HepG2 (cell line): ENCODE results near the gene ARCN1. TPM values are rescaled to one million over a fixed set of nuclear protein-coding genes. Genes with fewer than 3 reads are reported as not detected.

Source experiments
- ATAC-seq: fragments of 200-7000 bp; cut with Tn5 transposase; 3 replicates; pipeline ENCODE4 v1.9.1; 2020; ENCODE audit warnings: mild to moderate bottlenecking, moderate library complexity
- BruUV-seq: library from RNA; stranded (reverse); fragments of 400-500 nt; replicated peaks from 2 replicates; lab custom pipeline; 2021; lab: Mats Ljungman, UMichigan
- CTCF ChIA-PET: fragments of 300-600 bp; formaldehyde crosslinking; extraction: SDS; loops from one replicate; lab custom pipeline; 2021; ENCODE audit warnings: low total read pairs, inconsistent platforms, low intra/inter-chr PET ratio; lab: Yijun Ruan, JAX
- POLR2A ChIA-PET: fragments of 350-600 bp; sonication (Branson Sonifier 250); formaldehyde crosslinking; loops from one replicate; lab custom pipeline; 2020; ENCODE audit warnings: antibody characterized with exemption, inconsistent platforms; lab: Yijun Ruan, JAX
- DNase-seq: peaks from one replicate; pipeline ENCODE4 v3.0.0-alpha.2; 2015; ENCODE audit warnings: low spot score
- FAIRE-seq: peaks from 3 replicates; lab custom pipeline; 2011; peaks lifted over from hg19 to GRCh38; lab: Jason Lieb, UNC
- H2AFZ ChIP-seq: one replicate; pipeline ENCODE4 v1.6.1; 2011; ENCODE audit warnings: low read length, inconsistent platforms
- H3K27ac ChIP-seq: fragments of 300-600 bp; 3 replicates; pipeline ENCODE4 v1.8.0; 2011; ENCODE audit warnings: mixed run types, mild to moderate bottlenecking, mixed read lengths, low read length, inconsistent platforms; ENCODE audit not compliant: insufficient read depth; ENCODE audit errors: extremely low read length
- H3K27me3 ChIP-seq, 2 experiments: fragments of 200-600 bp in 1 of 2; 2 replicates in 1 of 2; 3 replicates in 1 of 2; pipeline versions ENCODE4 v1.6.0 to v1.8.0; 2011; ENCODE audit warnings: low read length in 2 of 2, mild to moderate bottlenecking in 2 of 2, moderate library complexity in 2 of 2, inconsistent platforms in 1 of 2; ENCODE audit not compliant: insufficient read depth in 2 of 2, control insufficient read depth in 1 of 2
- H3K36me3 ChIP-seq, 2 experiments: fragments of 200-600 bp in 1 of 2; replicated peaks in 1 of 2; 2 replicates in 1 of 2; 3 replicates in 1 of 2; pipeline versions ENCODE4 v1.5.1 to v1.8.0; 2011; ENCODE audit warnings: low read length in 2 of 2, inconsistent platforms in 1 of 2; ENCODE audit not compliant: insufficient read depth in 2 of 2, control insufficient read depth in 1 of 2
- H3K4me1 ChIP-seq: 2 replicates; pipeline ENCODE4 v1.5.1; 2012; ENCODE audit warnings: low read length, inconsistent platforms; ENCODE audit not compliant: insufficient read depth
- H3K4me2 ChIP-seq: 2 replicates; pipeline ENCODE4 v1.6.0; 2011; ENCODE audit warnings: low read depth, low read length, inconsistent platforms
- H3K4me3 ChIP-seq, 3 experiments: fragments of 200-600 bp in 1 of 3; sonication (generic), shearing (Covaris generic) in 1 of 3; replicated peaks in 1 of 3; 2 replicates each; pipeline ENCODE4 v1.5.1; 2011 to 2016; ENCODE audit warnings: low read length in 3 of 3, inconsistent platforms in 2 of 3, low read depth in 2 of 3, mild to moderate bottlenecking in 2 of 3, control low read depth in 1 of 3, mixed read lengths in 1 of 3; ENCODE audit not compliant: insufficient read depth in 1 of 3
- H3K79me2 ChIP-seq: one replicate; pipeline ENCODE4 v1.6.1; 2011; ENCODE audit warnings: low read length, inconsistent platforms; ENCODE audit not compliant: insufficient read depth
- H3K9ac ChIP-seq: 2 replicates; pipeline ENCODE4 v1.6.0; 2011; ENCODE audit warnings: mild to moderate bottlenecking, low read depth, low read length, inconsistent platforms; ENCODE audit not compliant: insufficient read depth
- H3K9me3 ChIP-seq: 2 replicates; pipeline ENCODE4 v1.5.1; 2012; ENCODE audit warnings: mild to moderate bottlenecking, low read length
- H4K20me1 ChIP-seq: 2 replicates; pipeline ENCODE4 v1.6.0; 2011; ENCODE audit warnings: inconsistent platforms, mild to moderate bottlenecking, low read length, moderate library complexity; ENCODE audit not compliant: insufficient read depth
- ATAD3A ChIP-seq: sonication (generic); formaldehyde crosslinking; IDR thresholded peaks from 2 replicates; pipeline ENCODE4 v1.4.0; 2020; ENCODE audit warnings: missing genetic modification reagents
- ATRX ChIP-seq: sonication (generic); formaldehyde crosslinking; IDR thresholded peaks from 2 replicates; pipeline ENCODE4 v1.4.0; 2020; ENCODE audit warnings: missing genetic modification reagents, borderline replicate concordance
- BHLHE40 ChIP-seq: IDR thresholded peaks from 2 replicates; pipeline ENCODE4 v1.6.1; 2011; ENCODE audit warnings: low read length, improper control_type of control experiment
- NCOA2 ChIP-seq: sonication (generic); formaldehyde crosslinking; IDR thresholded peaks from 2 replicates; pipeline ENCODE4 v1.8.0; 2022; ENCODE audit warnings: inconsistent platforms
- NFE2 ChIP-seq: sonication (generic); formaldehyde crosslinking; IDR thresholded peaks from 2 replicates; pipeline ENCODE4 v1.4.0; 2020; ENCODE audit warnings: missing genetic modification reagents
- NFRKB ChIP-seq: fragments of 450-650 bp; IDR thresholded peaks from 2 replicates; pipeline ENCODE4 v1.6.1; 2017
- NKX3-1 ChIP-seq: sonication (generic); formaldehyde crosslinking; IDR thresholded peaks from 2 replicates; pipeline ENCODE4 v1.5.0; 2020; ENCODE audit warnings: missing genetic modification reagents
- PRDM4 ChIP-seq: sonication (generic); formaldehyde crosslinking; IDR thresholded peaks from 2 replicates; pipeline ENCODE4 v1.9.0; 2021; ENCODE audit warnings: missing genetic modification reagents, borderline replicate concordance
- REPIN1 ChIP-seq: sonication (generic); formaldehyde crosslinking; IDR thresholded peaks from 2 replicates; pipeline ENCODE4 v1.8.0; 2022; ENCODE audit warnings: missing genetic modification reagents, low read depth, mild to moderate bottlenecking, borderline replicate concordance
- SALL2 ChIP-seq: sonication (generic); formaldehyde crosslinking; IDR thresholded peaks from 2 replicates; pipeline ENCODE4 v1.8.1; 2023; ENCODE audit warnings: mild to moderate bottlenecking, missing genetic modification reagents, inconsistent platforms
- SCMH1 ChIP-seq: sonication (generic); formaldehyde crosslinking; IDR thresholded peaks from 2 replicates; pipeline ENCODE4 v1.9.0; 2021; ENCODE audit warnings: missing genetic modification reagents, mild to moderate bottlenecking, borderline replicate concordance
- TCF7 ChIP-seq: sonication (generic); IDR thresholded peaks from 2 replicates; pipeline ENCODE4 v1.6.1; 2016; ENCODE audit warnings: antibody characterized with exemption, low read depth
- ZBTB21 ChIP-seq: sonication (generic); formaldehyde crosslinking; IDR thresholded peaks from 2 replicates; pipeline ENCODE4 v1.4.0; 2020; ENCODE audit warnings: missing genetic modification reagents
- ZBTB33 ChIP-seq: sonication (generic); formaldehyde crosslinking; IDR thresholded peaks from 2 replicates; pipeline ENCODE4 v1.4.0; 2020; ENCODE audit warnings: missing genetic modification reagents
- ZBTB34 ChIP-seq: sonication (generic); formaldehyde crosslinking; IDR thresholded peaks from 2 replicates; pipeline ENCODE4 v1.8.0; 2022; ENCODE audit warnings: mild to moderate bottlenecking, missing genetic modification reagents
- ZBTB38 ChIP-seq: sonication (generic); formaldehyde crosslinking; IDR thresholded peaks from 2 replicates; pipeline ENCODE4 v1.5.1; 2020; ENCODE audit warnings: mild to moderate bottlenecking, missing genetic modification reagents
- ZNF121 ChIP-seq: sonication (generic); formaldehyde crosslinking; IDR thresholded peaks from 2 replicates; pipeline ENCODE4 v1.5.0; 2020; ENCODE audit warnings: mild to moderate bottlenecking, missing genetic modification reagents
- ZNF737 ChIP-seq: sonication (generic); formaldehyde crosslinking; IDR thresholded peaks from 2 replicates; pipeline ENCODE4 v1.5.0; 2020; ENCODE audit warnings: missing genetic modification reagents, mild to moderate bottlenecking, borderline replicate concordance
- ZNF770 ChIP-seq: sonication (generic); formaldehyde crosslinking; IDR thresholded peaks from 2 replicates; pipeline ENCODE4 v1.5.0; 2020; ENCODE audit warnings: mild to moderate bottlenecking, missing genetic modification reagents
- WGBS: methylation state at CpG from one replicate; pipeline ENCODE4 v1.1.6; 2017; ENCODE audit warnings: low lambda C conversion rate; 5-methylcytosine and 5-hydroxymethylcytosine counted together
- in situ Hi-C: cut with HindIII; loops from 2 replicates; pipeline ENCODE4 v1.10.0; 2017; ENCODE audit warnings: low pct_unique_long_range_greater_than_20kb; ENCODE audit not compliant: extremely low pct_ligation_motif_present
- intact Hi-C: fragments of 100-400 bp; cut with micrococcal nuclease; formaldehyde crosslinking; loops from one replicate; pipeline ENCODE4 v1.10.0; 2022; ENCODE audit not compliant: unreplicated experiment
- polyA plus RNA-seq, 8 experiments: library from polyadenylated mRNA; depleted of rRNA in 3 of 8; stranded (reverse) in 7 of 8; unstranded in 1 of 8; fragments of >200 nt; fragmentation: Illumina TruSeq in 4 of 8; extraction: Trizol in 4 of 8; gene quantifications; 2 replicates each; pipeline versions ENCODE4 v1.2.1 to v1.2.3, GENCODE V29; 2011 to 2016; ENCODE audit warnings: low read depth in 4 of 8, missing spikeins in 1 of 8, mixed read lengths in 1 of 8; ENCODE audit not compliant: insufficient read depth in 1 of 8
- total RNA-seq, 5 experiments: library from RNA; depleted of rRNA; stranded (reverse); fragments of >200 nt; fragmentation: Illumina TruSeq; extraction: Trizol; gene quantifications; 2 replicates each; pipeline ENCODE4 v1.2.3, GENCODE V29; 2016; ENCODE audit warnings: low read depth in 1 of 5

Gene ARCN1
- total and polyA plus RNA-seq, 2 of the 13 experiments (the other 11 are each of a cell fraction or from before 2014, with no cell fraction given) = 148 to 200 TPM

GRCh38 chr11:118574636-118575035, 2.4 kb downstream of the ARCN1 start:
- POLR2A ChIA-PET = interaction anchor here (0.7 kb wide), 1 partner anchor 46 kb away, joined by 3 read pairs; no protein-coding TSS in a partner anchor
- no peaks in the 10 kb centered on the region for H3K9me3 ChIP-seq
- CTCF ChIA-PET = no interaction called here
- H3K4me1 ChIP-seq = peaks cover 59% of the 10 kb centered on the region
- peak overlapping the region; percentile 83 for H3K4me2 ChIP-seq
- ATAC-seq (no peak), FAIRE-seq (no peak), DNase-seq (no peak)
- peaks cover 0 to 7% of the 10 kb centered on the region in 2 experiments; a peak in 3 of 5 replicates for H3K36me3 ChIP-seq
- no peaks in the 10 kb centered on the region; a peak in 1 of 5 replicates for H3K27me3 ChIP-seq
- intact Hi-C loops = loop anchor here (5.0 kb wide), 1 partner anchor 33 kb away; the partner anchor contains the start of gene PHLDB1
- peaks cover 57% of the 10 kb centered on the region for H4K20me1 ChIP-seq
- no peak overlapping the region for H3K9ac ChIP-seq
- no TSS peak for BruUV-seq
- 89% methylated on average over 7 of the region's 7 CpGs for WGBS
- peak overlapping the region in 2 of 3 experiments; percentile 94 to 97; a peak in 3 of 6 replicates for H3K4me3 ChIP-seq
- H3K27ac ChIP-seq = no peak overlapping the region
- H3K79me2 ChIP-seq = peaks cover 72% of the 10 kb centered on the region
- in situ Hi-C loops = no loop called here
- no peak overlapping the region for H2AFZ ChIP-seq
- TF ChIP-seq ZBTB34 (no peak), REPIN1 (no peak), TCF7 (no peak), ZBTB21 (CRISPR knock-in tag) (no peak), ATRX (CRISPR knock-in tag) (no peak), BHLHE40 (no peak), ATAD3A (CRISPR knock-in tag) (no peak), NCOA2 (CRISPR knock-in tag) (no peak), ZNF737 (CRISPR knock-in tag) (no peak), ZNF770 (CRISPR knock-in tag) (peak; percentile 75; the same call in 1 of the 2 replicates), SALL2 (CRISPR knock-in tag) (no peak), ZBTB33 (peak; percentile 79), ZBTB38 (CRISPR knock-in tag) (0 out of 2 replicates have a peak, but pooled peaks have one; percentile 14), NFRKB (no peak), SCMH1 (CRISPR knock-in tag) (no peak), NFE2 (CRISPR knock-in tag) (no peak), NKX3-1 (CRISPR knock-in tag) (no peak), PRDM4 (CRISPR knock-in tag) (no peak), ZNF121 (CRISPR knock-in tag) (peak; percentile 96)
